WTC11 (cell line): ENCODE measurements around the gene KPTN.

Experiments
- ATF2 ChIP-seq: sonication (generic); formaldehyde crosslinking; IDR thresholded peaks from 2 replicates; pipeline ENCODE4 v1.8.1; 2022; ENCODE audit warnings: low read depth, missing genetic modification reagents, borderline replicate concordance
- CBFB ChIP-seq: sonication (generic); formaldehyde crosslinking; IDR thresholded peaks from 2 replicates; pipeline ENCODE4 v1.8.1; 2022; ENCODE audit warnings: mild to moderate bottlenecking, low read depth, missing genetic modification reagents
- CTCF ChIP-seq: fragments of 200-600 bp; IDR thresholded peaks from 2 replicates; pipeline ENCODE4 v1.8.0; 2022; ENCODE audit warnings: antibody characterized with exemption
- ZNF232 ChIP-seq: sonication (generic); formaldehyde crosslinking; IDR thresholded peaks from 2 replicates; pipeline ENCODE4 v1.8.0; 2022; ENCODE audit warnings: mild to moderate bottlenecking, missing genetic modification reagents
- ZNF512 ChIP-seq: sonication (generic); formaldehyde crosslinking; IDR thresholded peaks from 2 replicates; pipeline ENCODE4 v1.8.1; 2022; ENCODE audit warnings: missing genetic modification reagents, borderline replicate concordance

- TF ChIP-seq ZNF512 (CRISPR knock-in tag) (no peak), ZNF232 (CRISPR knock-in tag) (no peak), CBFB (no peak; the same call in 1 of the 2 replicates), CTCF (no peak), ATF2 (CRISPR knock-in tag) (no peak)
Measured at GRCh38 chr19:47469719-47470118, 14.3 kb downstream of the KPTN start.
